ENCODE data around the gene PRKD1.

GRCh38 chr14:29851397-29851796 is 76.2 kb downstream of the PRKD1 start:
- no peak for TF ChIP-seq POLR2A (IDR thresholded peaks at IDR 0.05; ENCODE audit: low read depth, low read length)
- no peak for TF ChIP-seq TAF1 (IDR thresholded peaks at IDR 0.05; ENCODE audit: low read depth, low read length)
- TF ChIP-seq POLR2AphosphoS5 (IDR thresholded peaks at IDR 0.05; ENCODE audit: low read depth, low read length): no peak
- no peak for TF ChIP-seq PAX5 (IDR thresholded peaks at IDR 0.05; ENCODE audit: insufficient read depth, low read length, severe bottlenecking)
